WERI-Rb-1 (cell line): ENCODE results near the gene SLC27A6.
"Not testable (repeated sequence)": the region's sequence is repeated elsewhere in the genome, so short reads cannot be mapped to it uniquely, and the experiment has no call there.

Experiments
- DNase-seq: peaks from one replicate; pipeline ENCODE4 v3.0.0-alpha.2; 2020
- H3K27ac ChIP-seq: fragments of 250-450 bp; sonication (Bioruptor Pico); 2 replicates; pipeline ENCODE4 v1.5.1; 2020; ENCODE audit warnings: mild to moderate bottlenecking, moderate library complexity
- H3K27me3 ChIP-seq: fragments of 250-450 bp; sonication (Bioruptor Pico); 2 replicates; pipeline ENCODE4 v1.5.1; 2021; ENCODE audit warnings: mild to moderate bottlenecking, low read depth, moderate library complexity; ENCODE audit not compliant: insufficient read depth, severe bottlenecking
- H3K36me3 ChIP-seq: fragments of 250-450 bp; sonication (Bioruptor Pico); 2 replicates; pipeline ENCODE4 v1.5.1; 2020; ENCODE audit warnings: mild to moderate bottlenecking, moderate library complexity
- H3K4me3 ChIP-seq: 2 replicates; pipeline ENCODE4 v1.5.1; 2011; ENCODE audit warnings: low read depth, mild to moderate bottlenecking, control low read depth, low read length
- H3K9me3 ChIP-seq: fragments of 250-450 bp; sonication (Bioruptor Pico); 2 replicates; pipeline ENCODE4 v1.5.1; 2021; ENCODE audit warnings: mild to moderate bottlenecking, moderate library complexity; ENCODE audit not compliant: severe bottlenecking
- TF ChIP-seq, protein P1 (sequence below): IDR thresholded peaks from 2 replicates; pipeline ENCODE4 v1.5.1; 2011; ENCODE audit warnings: low read depth, mild to moderate bottlenecking, control low read depth, inconsistent platforms, low read length

The SLC27A6 gene

DNA sequence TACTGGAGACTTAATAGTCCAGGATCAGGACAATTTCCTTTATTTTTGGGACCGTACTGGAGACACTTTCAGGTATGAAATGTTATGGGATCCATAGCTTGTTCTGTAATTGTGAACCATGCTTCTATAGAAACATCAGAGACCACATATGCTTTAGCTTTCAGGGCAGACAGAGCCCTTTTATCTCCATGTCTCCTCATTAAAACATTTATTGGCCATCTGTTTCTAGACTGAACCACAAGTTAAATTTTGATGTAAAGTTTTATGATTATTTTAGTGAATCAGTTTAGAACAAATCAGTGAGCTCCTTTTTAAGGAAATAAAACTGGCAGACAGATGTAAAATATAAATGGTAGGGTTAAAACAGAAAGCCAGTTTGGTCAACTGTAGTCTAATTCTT, 62.0 kb downstream of the SLC27A6 start:
- H3K36me3 ChIP-seq: no peaks in the 10 kb centered on the region
- no peaks in the 10 kb centered on the region for H3K9me3 ChIP-seq
- TF ChIP-seq, protein P1, sequence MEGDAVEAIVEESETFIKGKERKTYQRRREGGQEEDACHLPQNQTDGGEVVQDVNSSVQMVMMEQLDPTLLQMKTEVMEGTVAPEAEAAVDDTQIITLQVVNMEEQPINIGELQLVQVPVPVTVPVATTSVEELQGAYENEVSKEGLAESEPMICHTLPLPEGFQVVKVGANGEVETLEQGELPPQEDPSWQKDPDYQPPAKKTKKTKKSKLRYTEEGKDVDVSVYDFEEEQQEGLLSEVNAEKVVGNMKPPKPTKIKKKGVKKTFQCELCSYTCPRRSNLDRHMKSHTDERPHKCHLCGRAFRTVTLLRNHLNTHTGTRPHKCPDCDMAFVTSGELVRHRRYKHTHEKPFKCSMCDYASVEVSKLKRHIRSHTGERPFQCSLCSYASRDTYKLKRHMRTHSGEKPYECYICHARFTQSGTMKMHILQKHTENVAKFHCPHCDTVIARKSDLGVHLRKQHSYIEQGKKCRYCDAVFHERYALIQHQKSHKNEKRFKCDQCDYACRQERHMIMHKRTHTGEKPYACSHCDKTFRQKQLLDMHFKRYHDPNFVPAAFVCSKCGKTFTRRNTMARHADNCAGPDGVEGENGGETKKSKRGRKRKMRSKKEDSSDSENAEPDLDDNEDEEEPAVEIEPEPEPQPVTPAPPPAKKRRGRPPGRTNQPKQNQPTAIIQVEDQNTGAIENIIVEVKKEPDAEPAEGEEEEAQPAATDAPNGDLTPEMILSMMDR: no peak
- DNase-seq: no peak
- no peak overlapping the region for H3K4me3 ChIP-seq
- H3K27me3 ChIP-seq: no peaks in the 10 kb centered on the region
- H3K27ac ChIP-seq: no peak overlapping the region

DNA sequence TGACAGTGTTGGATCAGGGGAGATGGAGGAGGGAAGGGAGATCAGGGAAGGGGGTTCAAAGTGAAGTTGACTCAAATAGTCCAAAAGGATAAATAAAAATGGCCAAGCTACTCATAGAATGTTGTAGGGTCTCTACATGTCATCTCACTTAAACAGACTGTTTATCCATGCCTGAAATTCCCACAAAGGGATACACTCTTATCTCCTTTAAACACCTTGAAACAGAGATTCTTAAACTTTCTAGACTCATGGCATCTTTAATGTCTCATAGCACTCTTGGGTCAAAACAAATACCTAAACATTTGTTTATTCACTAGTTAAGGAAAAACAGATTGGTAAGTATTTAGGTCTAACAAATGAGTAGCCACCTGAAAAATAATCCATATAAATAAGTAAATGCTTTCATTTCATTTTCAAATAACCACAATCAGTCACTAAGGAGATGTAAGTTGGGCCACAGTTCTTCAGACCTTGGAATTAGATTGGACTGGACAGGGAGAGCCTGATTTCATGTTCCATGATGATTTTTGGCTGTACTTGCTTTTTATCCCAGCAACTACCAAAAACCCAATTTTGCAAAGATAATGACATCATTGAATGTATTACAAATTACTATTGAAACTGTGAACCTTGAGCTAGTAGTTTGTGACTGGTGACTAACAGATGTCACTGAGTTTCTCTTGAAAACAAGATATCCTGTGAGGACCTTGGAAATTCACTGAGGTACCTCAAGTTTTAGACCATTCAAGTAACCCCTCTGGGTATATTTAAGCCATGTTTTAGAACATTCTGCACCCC, 66.8 kb downstream of the SLC27A6 start:
- H3K27me3 ChIP-seq: no peaks in the 10 kb centered on the region
- TF ChIP-seq, protein P1: no peak
- H3K4me3 ChIP-seq: no peak overlapping the region
- no peak overlapping the region for H3K27ac ChIP-seq
- no peak for DNase-seq
- no peaks in the 10 kb centered on the region for H3K9me3 ChIP-seq
- no peaks in the 10 kb centered on the region for H3K36me3 ChIP-seq

DNA sequence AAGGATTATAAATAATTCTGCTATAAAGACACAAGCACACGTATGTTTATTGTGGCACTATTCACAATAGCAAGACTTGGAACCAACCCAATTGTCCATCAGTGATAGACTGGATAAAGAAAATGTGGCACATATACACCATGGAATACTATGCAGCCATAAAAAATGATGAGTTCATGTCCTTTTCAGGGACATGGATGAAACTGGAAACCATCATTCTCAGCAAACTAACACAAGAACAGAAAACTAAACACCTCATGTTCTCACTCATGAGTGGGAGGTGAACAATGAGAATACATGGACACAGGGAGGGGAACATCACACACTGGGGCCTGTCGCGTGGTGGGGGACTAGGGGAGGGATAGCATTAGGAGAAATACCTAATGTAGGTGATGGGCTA, 71.0 kb downstream of the SLC27A6 start:
- H3K4me3 ChIP-seq, DNase-seq, H3K27me3 ChIP-seq, H3K36me3 ChIP-seq, H3K9me3 ChIP-seq, H3K27ac ChIP-seq: not testable (repeated sequence)

DNA sequence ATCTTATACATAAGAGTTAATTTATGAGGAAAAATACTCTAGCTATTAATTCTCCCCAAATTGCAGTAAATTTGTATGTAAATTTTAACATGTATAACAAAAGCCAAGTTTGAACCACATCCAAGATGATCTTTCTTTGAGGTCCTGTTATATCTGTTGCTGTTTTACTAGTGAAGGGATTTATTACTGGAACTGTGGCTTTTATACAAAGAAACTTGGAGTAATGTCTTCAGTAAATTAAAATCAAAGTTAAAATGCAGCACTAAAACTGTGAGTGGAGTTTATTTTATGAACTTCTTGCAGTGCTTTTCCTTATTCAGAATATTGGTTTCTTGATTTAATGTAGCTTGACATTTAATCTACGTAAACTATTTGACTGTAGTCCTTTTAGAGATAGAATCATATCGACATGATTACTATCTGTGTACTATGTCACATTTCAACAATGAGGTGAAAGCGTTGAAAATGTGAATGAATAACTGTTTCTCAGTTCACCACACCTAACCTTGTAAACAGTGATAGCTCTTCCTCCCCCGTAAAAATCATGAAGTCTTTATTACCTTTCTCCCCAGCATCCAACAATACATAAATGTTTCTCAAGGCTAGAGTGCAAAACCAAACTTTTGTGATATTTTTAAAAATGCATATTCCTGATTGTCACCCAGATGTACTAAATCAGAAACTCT, 76.1 kb downstream of the SLC27A6 start:
- TF ChIP-seq, protein P1: no peak
- H3K27ac ChIP-seq: no peak overlapping the region
- H3K27me3 ChIP-seq: no peaks in the 10 kb centered on the region
- no peak overlapping the region for H3K4me3 ChIP-seq
- H3K9me3 ChIP-seq: no peaks in the 10 kb centered on the region
- no peaks in the 10 kb centered on the region for H3K36me3 ChIP-seq
- no peak for DNase-seq

DNA sequence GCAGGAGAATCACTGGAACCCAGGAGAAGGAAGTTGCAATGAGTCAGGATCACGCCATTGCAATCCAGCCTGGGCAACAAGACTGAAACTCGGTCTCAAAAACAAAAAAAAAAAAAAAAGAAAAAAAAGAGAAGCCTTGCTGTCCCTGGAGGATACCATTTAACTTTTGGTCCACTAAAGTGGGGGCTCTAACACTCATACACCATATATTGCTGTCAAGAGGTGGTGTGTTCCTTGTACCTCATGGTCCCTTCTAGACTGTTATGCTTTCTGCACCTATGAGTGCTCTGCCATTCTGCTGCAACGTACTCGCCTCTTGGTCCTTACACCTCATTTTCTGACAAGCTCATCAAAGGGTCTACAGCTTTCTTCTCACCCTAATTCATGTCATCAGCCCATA, 77.0 kb downstream of the SLC27A6 start:
- no peaks in the 10 kb centered on the region for H3K9me3 ChIP-seq
- no peak for DNase-seq
- no peak overlapping the region for H3K27ac ChIP-seq
- no peaks in the 10 kb centered on the region for H3K36me3 ChIP-seq
- TF ChIP-seq, protein P1: no peak
- H3K4me3 ChIP-seq: no peak overlapping the region
- H3K27me3 ChIP-seq: no peaks in the 10 kb centered on the region

DNA sequence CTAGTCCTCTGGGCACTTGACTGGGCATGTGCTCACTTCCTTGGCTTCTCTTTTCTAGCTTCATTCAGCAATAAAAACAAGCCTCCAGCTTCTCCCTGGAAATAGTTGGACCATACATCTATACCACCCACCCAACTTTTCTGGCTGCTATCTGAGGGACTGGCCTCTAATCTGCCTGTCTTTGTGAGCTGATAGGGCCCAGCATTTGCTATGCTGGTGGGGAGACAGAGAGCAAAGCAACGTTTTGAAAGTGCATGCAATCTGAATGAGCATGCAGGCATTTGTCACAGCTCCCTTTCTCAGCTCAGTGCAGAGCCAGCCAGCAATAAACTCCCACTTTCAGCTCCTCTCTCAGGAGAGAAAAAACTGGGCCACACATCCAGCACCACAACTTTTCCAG, 78.6 kb downstream of the SLC27A6 start:
- Histone ChIP-seq H3K27me3 (no peaks in the 10 kb centered on the region), H3K9me3 (no peaks in the 10 kb centered on the region), H3K36me3 (no peaks in the 10 kb centered on the region), H3K4me3 (no peak overlapping the region), H3K27ac (no peak overlapping the region)
- TF ChIP-seq, protein P1: no peak
- DNase-seq: no peak
